Measurements from ENCODE around the gene VPS9D1. TPM values are rescaled to one million over a fixed set of nuclear protein-coding genes. Genes with fewer than 3 reads are reported as not detected.
"Not testable (repeated sequence)": the region's sequence is repeated elsewhere in the genome, so short reads cannot be mapped to it uniquely, and the experiment has no call there.

The VPS9D1 gene
- polyA plus RNA-seq, 1 donor from 2014 or later: 29.9 TPM

DNA sequence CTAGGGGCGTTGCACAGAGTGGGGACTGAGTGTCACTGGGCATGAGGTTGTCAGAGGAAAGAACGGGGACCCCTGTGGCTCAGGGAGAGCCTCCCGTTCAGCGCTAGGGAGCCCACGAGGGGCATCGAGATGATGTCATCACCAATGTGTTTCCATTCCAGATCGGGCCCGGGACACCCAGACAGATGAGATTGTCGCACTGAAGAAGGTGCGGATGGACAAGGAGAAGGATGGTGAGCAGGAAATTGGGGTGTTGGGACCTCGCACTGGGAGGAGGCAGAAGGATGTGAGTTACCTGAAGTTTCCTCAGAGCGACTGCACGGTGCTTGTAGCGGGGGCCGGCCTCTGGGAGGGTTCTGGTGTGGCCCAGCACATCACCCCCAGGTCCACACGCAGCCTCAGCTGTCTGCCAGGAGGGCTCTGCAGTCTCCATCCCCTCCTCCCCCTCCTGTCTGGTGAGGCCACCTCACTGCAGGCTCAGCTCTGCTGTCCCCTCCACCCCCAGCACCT, 30.3 kb downstream of the VPS9D1 start:
- Histone ChIP-seq H3K9ac (ENCODE audit: low read length) (no peak overlapping the region), H3K4me3 (ENCODE audit: low read length) (no peak overlapping the region), H4K20me1 (ENCODE audit: insufficient read depth) (no peaks in the 10 kb centered on the region), H3F3A (ENCODE audit: insufficient read depth, low read length, poor library complexity, severe bottlenecking) (no peaks in the 10 kb centered on the region), H2AFZ (ENCODE audit: low read depth, low read length) (no peak overlapping the region), H3K9me3 (ENCODE audit: low read length) (no peaks in the 10 kb centered on the region), H3K9me2 (ENCODE audit: insufficient read depth, low read length) (no peaks in the 10 kb centered on the region), H3K27ac (ENCODE audit: low read length) (no peak overlapping the region), H3K79me2 (replicated peaks; ENCODE audit: insufficient read depth, low read length) (no peaks in the 10 kb centered on the region), H3K4me2 (ENCODE audit: low read length) (no peak overlapping the region), H3K36me3 (ENCODE audit: insufficient read depth, low read length) (no peaks in the 10 kb centered on the region), H3K27me3 (ENCODE audit: insufficient read depth, low read depth, low read length) (no peaks in the 10 kb centered on the region)
- TF ChIP-seq POLR2AphosphoS5 (IDR thresholded peaks at IDR 0.05) (no peak), TAF1 (IDR thresholded peaks at IDR 0.05; ENCODE audit: low read depth) (no peak), EZH2 (IDR thresholded peaks at IDR 0.05; ENCODE audit: borderline replicate concordance, insufficient read depth, low read length, poor library complexity, severe bottlenecking) (no peak), REST (IDR thresholded peaks at IDR 0.05; ENCODE audit: borderline replicate concordance) (no peak), MXI1 (conservative IDR thresholded peaks at IDR 0.05; ENCODE audit: poor library complexity, severe bottlenecking) (no peak), RAD21 (conservative IDR thresholded peaks at IDR 0.05) (no peak), EP300 (conservative IDR thresholded peaks at IDR 0.05; ENCODE audit: poor library complexity, severe bottlenecking) (no peak)
- TF ChIP-seq, protein P1, sequence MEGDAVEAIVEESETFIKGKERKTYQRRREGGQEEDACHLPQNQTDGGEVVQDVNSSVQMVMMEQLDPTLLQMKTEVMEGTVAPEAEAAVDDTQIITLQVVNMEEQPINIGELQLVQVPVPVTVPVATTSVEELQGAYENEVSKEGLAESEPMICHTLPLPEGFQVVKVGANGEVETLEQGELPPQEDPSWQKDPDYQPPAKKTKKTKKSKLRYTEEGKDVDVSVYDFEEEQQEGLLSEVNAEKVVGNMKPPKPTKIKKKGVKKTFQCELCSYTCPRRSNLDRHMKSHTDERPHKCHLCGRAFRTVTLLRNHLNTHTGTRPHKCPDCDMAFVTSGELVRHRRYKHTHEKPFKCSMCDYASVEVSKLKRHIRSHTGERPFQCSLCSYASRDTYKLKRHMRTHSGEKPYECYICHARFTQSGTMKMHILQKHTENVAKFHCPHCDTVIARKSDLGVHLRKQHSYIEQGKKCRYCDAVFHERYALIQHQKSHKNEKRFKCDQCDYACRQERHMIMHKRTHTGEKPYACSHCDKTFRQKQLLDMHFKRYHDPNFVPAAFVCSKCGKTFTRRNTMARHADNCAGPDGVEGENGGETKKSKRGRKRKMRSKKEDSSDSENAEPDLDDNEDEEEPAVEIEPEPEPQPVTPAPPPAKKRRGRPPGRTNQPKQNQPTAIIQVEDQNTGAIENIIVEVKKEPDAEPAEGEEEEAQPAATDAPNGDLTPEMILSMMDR (IDR thresholded peaks at IDR 0.05; ENCODE audit: poor library complexity, severe bottlenecking): no peak

GRCh38 chr16:89689621-89690020, 31.1 kb downstream of the VPS9D1 start:
- not testable (repeated sequence) for H3F3A ChIP-seq (ENCODE audit: insufficient read depth, low read length, poor library complexity, severe bottlenecking); H3K9me3 ChIP-seq (ENCODE audit: low read length); H3K9ac ChIP-seq (ENCODE audit: low read length); H3K4me2 ChIP-seq (ENCODE audit: low read length); H4K20me1 ChIP-seq (ENCODE audit: insufficient read depth); H3K4me3 ChIP-seq (ENCODE audit: low read length); H3K36me3 ChIP-seq (ENCODE audit: insufficient read depth, low read length); H3K79me2 ChIP-seq (replicated peaks; ENCODE audit: insufficient read depth, low read length); H2AFZ ChIP-seq (ENCODE audit: low read depth, low read length); H3K9me2 ChIP-seq (ENCODE audit: insufficient read depth, low read length); H3K27ac ChIP-seq (ENCODE audit: low read length); H3K27me3 ChIP-seq (ENCODE audit: insufficient read depth, low read depth, low read length)

DNA sequence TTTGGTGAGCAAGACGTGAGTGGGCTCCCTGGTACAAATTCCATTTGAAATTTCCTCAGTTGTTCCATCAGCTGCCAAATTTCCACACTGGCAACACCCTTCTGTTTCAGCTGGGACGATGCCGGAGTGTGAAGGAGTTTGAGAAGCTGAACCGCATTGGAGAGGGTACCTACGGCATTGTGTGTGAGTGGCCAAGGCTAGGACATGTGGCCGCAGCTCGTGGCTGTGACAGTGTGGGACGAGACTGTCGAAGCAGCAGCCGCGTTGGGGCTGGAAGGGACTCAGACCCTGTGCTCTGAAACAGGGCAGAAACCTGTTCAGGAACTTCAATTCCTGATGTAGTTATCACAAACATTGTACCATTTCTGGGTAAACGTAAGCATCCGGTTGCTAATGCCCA, 31.6 kb downstream of the VPS9D1 start:
- no peaks in the 10 kb centered on the region for H4K20me1 ChIP-seq (ENCODE audit: insufficient read depth)
- H3K4me3 ChIP-seq (ENCODE audit: low read length): no peak overlapping the region
- H3K36me3 ChIP-seq (ENCODE audit: insufficient read depth, low read length): no peaks in the 10 kb centered on the region
- no peaks in the 10 kb centered on the region for H3F3A ChIP-seq (ENCODE audit: insufficient read depth, low read length, poor library complexity, severe bottlenecking)
- H3K9ac ChIP-seq (ENCODE audit: low read length): no peak overlapping the region
- H3K9me3 ChIP-seq (ENCODE audit: low read length): no peaks in the 10 kb centered on the region
- TF ChIP-seq TAF1 (IDR thresholded peaks at IDR 0.05; ENCODE audit: low read depth): no peak
- no peak for TF ChIP-seq RAD21 (conservative IDR thresholded peaks at IDR 0.05)
- TF ChIP-seq EZH2 (IDR thresholded peaks at IDR 0.05; ENCODE audit: borderline replicate concordance, insufficient read depth, low read length, poor library complexity, severe bottlenecking): no peak
- TF ChIP-seq, protein P1 (IDR thresholded peaks at IDR 0.05; ENCODE audit: poor library complexity, severe bottlenecking): no peak
- TF ChIP-seq SMC3 (conservative IDR thresholded peaks at IDR 0.05; ENCODE audit: poor library complexity): no peak
- TF ChIP-seq EP300 (conservative IDR thresholded peaks at IDR 0.05; ENCODE audit: poor library complexity, severe bottlenecking): no peak
- TF ChIP-seq POLR2AphosphoS5 (IDR thresholded peaks at IDR 0.05): no peak
- no peak for TF ChIP-seq REST (IDR thresholded peaks at IDR 0.05; ENCODE audit: borderline replicate concordance)
- no peak for TF ChIP-seq MXI1 (conservative IDR thresholded peaks at IDR 0.05; ENCODE audit: poor library complexity, severe bottlenecking)
- H3K27me3 ChIP-seq (ENCODE audit: insufficient read depth, low read depth, low read length): no peaks in the 10 kb centered on the region
- no peaks in the 10 kb centered on the region for H3K79me2 ChIP-seq (replicated peaks; ENCODE audit: insufficient read depth, low read length)
- H3K27ac ChIP-seq (ENCODE audit: low read length): no peak overlapping the region
- H3K4me2 ChIP-seq (ENCODE audit: low read length): no peak overlapping the region
- no peak overlapping the region for H2AFZ ChIP-seq (ENCODE audit: low read depth, low read length)
- no peaks in the 10 kb centered on the region for H3K9me2 ChIP-seq (ENCODE audit: insufficient read depth, low read length)

Data from neural cell (in vitro differentiated cells).